Transverse colon (tissue), 4 donors: ENCODE data around the gene ZNF486. TPM values are rescaled to one million over a fixed set of nuclear protein-coding genes. Genes with fewer than 3 reads are reported as not detected.
A peak's percentile ranks its signal among the peaks of the same experiment; 100 is the strongest.
"Not testable (repeated sequence)": the region's sequence is repeated elsewhere in the genome, so short reads cannot be mapped to it uniquely, and the experiment has no call there.

Experiments used
- DNase-seq: peaks from one replicate; pipeline ENCODE4 v3.0.0-alpha.2; 2019
- H3K27ac ChIP-seq, 4 donors: fragments of 200-600 bp; sonication (generic); 2 replicates each; pipeline ENCODE4 v1.5.1; 2016 to 2018; ENCODE audit warnings: inconsistent platforms in 4 of 4
- H3K27me3 ChIP-seq: fragments of 200-600 bp; sonication (generic); 2 replicates; pipeline ENCODE4 v1.5.1; 2017; ENCODE audit warnings: inconsistent platforms
- H3K36me3 ChIP-seq, 4 donors: fragments of 200-600 bp; sonication (generic); 2 replicates each; pipeline ENCODE4 v1.5.1; 2017 to 2019; ENCODE audit warnings: inconsistent platforms in 4 of 4
- H3K4me1 ChIP-seq, 4 donors: fragments of 200-600 bp; sonication (generic); 2 replicates each; pipeline ENCODE4 v1.5.1; 2017 to 2020; ENCODE audit warnings: inconsistent platforms in 4 of 4
- H3K4me3 ChIP-seq, 4 donors: fragments of 200-600 bp; sonication (generic); 1 replicate in 1 of 4; 2 replicates in 3 of 4; pipeline versions ENCODE4 v1.5.1 to v1.6.1; 2017 to 2019; ENCODE audit warnings: inconsistent platforms in 4 of 4
- H3K9me3 ChIP-seq, 2 donors: fragments of 200-600 bp; sonication (generic); 2 replicates each; pipeline ENCODE4 v1.5.1; 2017 to 2019; ENCODE audit warnings: inconsistent platforms in 2 of 2
- CTCF ChIP-seq, 5 experiments: fragments of 200-600 bp in 3 of 5; fragments of 450-650 bp in 2 of 5; sonication (generic) in 3 of 5; IDR thresholded peaks; 1 replicate in 2 of 5; 2 replicates in 3 of 5; pipeline ENCODE4 v1.5.1; 2016 to 2017; ENCODE audit warnings: antibody characterized with exemption in 5 of 5, inconsistent platforms in 3 of 5, mild to moderate bottlenecking in 2 of 5, moderate library complexity in 1 of 5
- EP300 ChIP-seq: sonication (generic); formaldehyde crosslinking; IDR thresholded peaks from one replicate; pipeline ENCODE4 v1.6.1; 2017; ENCODE audit warnings: antibody characterized with exemption, low read depth
- POLR2A ChIP-seq: fragments of 450-650 bp; IDR thresholded peaks from one replicate; pipeline ENCODE4 v1.6.1; 2016; ENCODE audit warnings: antibody characterized with exemption, mild to moderate bottlenecking, moderate library complexity
- POLR2AphosphoS5 ChIP-seq, 3 donors: sonication (generic); formaldehyde crosslinking; IDR thresholded peaks; one replicate each; pipeline ENCODE4 v1.6.1; 2016; ENCODE audit warnings: antibody characterized with exemption in 3 of 3
- WGBS, 2 donors: methylation state at CpG; one replicate each; pipeline ENCODE4 v1.1.5; 2018; ENCODE audit warnings: low coverage in 1 of 2; 5-methylcytosine and 5-hydroxymethylcytosine counted together
- in situ Hi-C, 4 donors: fragments of 200-750 bp; cut with MboI; loops; one replicate each; pipeline versions ENCODE4 v1.15.0 to v1.15.1; 2017; ENCODE audit warnings: low sequenced_read_pairs in 3 of 4, low pct_ligation_motif_present in 1 of 4, low pct_unique_long_range_greater_than_20kb in 1 of 4
- intact Hi-C: fragments of 100-400 bp; cut with DNase I; formaldehyde crosslinking; loops from one replicate; pipeline ENCODE4 v1.15.1; 2023; ENCODE audit warnings: low total_unique reads
- total RNA-seq, 4 donors: library from RNA; depleted of rRNA; stranded (reverse); fragments of >200 nt; gene quantifications; one replicate each; pipeline ENCODE4 v1.1.0, GENCODE V29; 2016

Gene ZNF486
- total RNA-seq, 4 donors from 2014 or later: 0.80 to 3.5 (median 3.3) TPM; not detected in 1

- Histone ChIP-seq H3K9me3 (no peaks in the 10 kb centered on the region), H3K4me3 (no peak overlapping the region), H3K27me3 (no peaks in the 10 kb centered on the region), H3K36me3 (no peaks in the 10 kb centered on the region), H3K27ac (no peak overlapping the region), H3K4me1 (peaks cover 5 to 14% (median 7%) of the 10 kb centered on the region in 4 donors)
- in situ Hi-C loops: no loop called here
- DNase-seq: no peak
- 93 to 100% methylated on average over 1 of the region's 1 CpG for WGBS, 2 donors
- intact Hi-C loops: no loop called here
- TF ChIP-seq POLR2A: no peak
- TF ChIP-seq POLR2AphosphoS5 (IDR thresholded peaks at IDR 0.05): no peak
- TF ChIP-seq EP300: no peak
- TF ChIP-seq CTCF (IDR thresholded peaks at IDR 0.05): no peak
These were observed 2.6 kb upstream of the ZNF486 start for GRCh38 chr19:20164456-20164855.

GRCh38 chr19:20165971-20166592, 932 bp upstream of the ZNF486 start:
- 67 to 71% methylated on average over 4 to 7 of the region's 7 CpGs for WGBS, 2 donors
- no peak for DNase-seq
- H3K4me3 ChIP-seq: no peak overlapping the region
- peaks cover 5 to 14% (median 7%) of the 10 kb centered on the region in 4 donors for H3K4me1 ChIP-seq
- intact Hi-C loops: no loop called here
- no peaks in the 10 kb centered on the region for H3K27me3 ChIP-seq
- TF ChIP-seq POLR2A (no peak), POLR2AphosphoS5 (IDR thresholded peaks at IDR 0.05) (no peak), CTCF (IDR thresholded peaks at IDR 0.05) (no peak), EP300 (no peak)
- in situ Hi-C loops: no loop called here
- no peak overlapping the region for H3K27ac ChIP-seq
- peaks cover 0 to 1% (median 0%) of the 10 kb centered on the region in 4 donors for H3K36me3 ChIP-seq
- peaks cover 0 to 3% of the 10 kb centered on the region in 2 donors for H3K9me3 ChIP-seq

GRCh38 chr19:20167651-20168122, 673 bp downstream of the ZNF486 start:
- DNase-seq: no peak
- Histone ChIP-seq H3K4me1 (peaks cover 5 to 14% (median 7%) of the 10 kb centered on the region in 4 donors), H3K27ac (peak overlapping the region; percentile 80 to 85 (median 84)), H3K27me3 (no peaks in the 10 kb centered on the region), H3K4me3 (peak overlapping the region; percentile 34 to 80 (median 58)), H3K9me3 (peaks cover 0 to 5% of the 10 kb centered on the region in 2 donors), H3K36me3 (peaks cover 0 to 17% (median 0%) of the 10 kb centered on the region in 4 donors)
- in situ Hi-C loops (no loop called here), intact Hi-C loops (no loop called here)
- 14 to 30% methylated on average over 7 to 22 of the region's 22 CpGs for WGBS, 2 donors
- no peak for TF ChIP-seq POLR2A
- no peak for TF ChIP-seq CTCF (IDR thresholded peaks at IDR 0.05)
- no peak for TF ChIP-seq EP300
- TF ChIP-seq POLR2AphosphoS5 (IDR thresholded peaks at IDR 0.05): no peak

- WGBS, 2 donors: 77 to 83% methylated on average over 3 of the region's 3 CpGs
- intact Hi-C loops (no loop called here), in situ Hi-C loops (no loop called here)
- peaks cover 0 to 8% of the 10 kb centered on the region in 2 donors for H3K9me3 ChIP-seq
- no peak overlapping the region for H3K27ac ChIP-seq
- no peak overlapping the region for H3K4me3 ChIP-seq
- TF ChIP-seq CTCF (IDR thresholded peaks at IDR 0.05) (no peak), EP300 (no peak), POLR2AphosphoS5 (IDR thresholded peaks at IDR 0.05) (no peak), POLR2A (no peak)
- no peak for DNase-seq
- H3K36me3 ChIP-seq: peaks cover 0 to 18% (median 0%) of the 10 kb centered on the region in 4 donors
- H3K27me3 ChIP-seq: no peaks in the 10 kb centered on the region
- H3K4me1 ChIP-seq: peaks cover 5 to 14% (median 7%) of the 10 kb centered on the region in 4 donors
These were observed 4.3 kb downstream of the ZNF486 start for GRCh38 chr19:20171285-20171684.

- peaks cover 0 to 18% (median 0%) of the 10 kb centered on the region in 4 donors for H3K36me3 ChIP-seq
- in situ Hi-C loops, H3K27me3 ChIP-seq, intact Hi-C loops, H3K27ac ChIP-seq, H3K4me3 ChIP-seq, H3K9me3 ChIP-seq, H3K4me1 ChIP-seq, DNase-seq: not testable (repeated sequence)
- WGBS, 2 donors: 93% methylated on average over 28 of the region's 28 CpGs; no CpG with 5 or more reads in 1 of the 2 donors
These were observed 8.8 kb downstream of the ZNF486 start for GRCh38 chr19:20175848-20176247.
